NCI-H1417 treated with DMSO at 0.1 percent for 48 hours (cell line): Measurements from ENCODE around the gene B4GALT5.
"Not testable (repeated sequence)": the region's sequence is repeated elsewhere in the genome, so short reads cannot be mapped to it uniquely, and the experiment has no call there.

Experiments used
- DNase-seq: peaks from one replicate; lab custom pipeline; 2025; lab: John Stamatoyannopoulos, UW

The B4GALT5 gene

GRCh38 chr20:49729780-49730179, 16.1 kb upstream of the B4GALT5 start:
- no peak for DNase-seq

GRCh38 chr20:49727894-49728885, 14.5 kb upstream of the B4GALT5 start:
- DNase-seq, result no peak

- no peak for DNase-seq
Observed at GRCh38 chr20:49727478-49727877, 13.8 kb upstream of the B4GALT5 start.

- no peak for DNase-seq
Observed at GRCh38 chr20:49725694-49726093, 12.0 kb upstream of the B4GALT5 start.

- not testable (repeated sequence) for DNase-seq
Observed at GRCh38 chr20:49725224-49725606, 11.5 kb upstream of the B4GALT5 start.

- no peak for DNase-seq
Observed at GRCh38 chr20:49724408-49725223, 10.9 kb upstream of the B4GALT5 start.

- not testable (repeated sequence) for DNase-seq
Observed at GRCh38 chr20:49723758-49724157, 10.1 kb upstream of the B4GALT5 start.

- not testable (repeated sequence) for DNase-seq
Observed at GRCh38 chr20:49721326-49721725, 7.6 kb upstream of the B4GALT5 start.

- no peak for DNase-seq
Observed at GRCh38 chr20:49715466-49715865, 1.8 kb upstream of the B4GALT5 start.

GRCh38 chr20:49712996-49713752, 504 bp downstream of the B4GALT5 start:
- no peak for DNase-seq

- no peak for DNase-seq
Observed at GRCh38 chr20:49712646-49712995, 1.1 kb downstream of the B4GALT5 start.

GRCh38 chr20:49712118-49712517, 1.6 kb downstream of the B4GALT5 start:
- no peak for DNase-seq

- no peak for DNase-seq
Observed at GRCh38 chr20:49711667-49711987, 2.1 kb downstream of the B4GALT5 start.

- DNase-seq, result no peak
Observed at GRCh38 chr20:49710971-49711666, 2.6 kb downstream of the B4GALT5 start.

- no peak for DNase-seq
Observed at GRCh38 chr20:49707118-49707517, 6.6 kb downstream of the B4GALT5 start.

GRCh38 chr20:49706630-49707091, 7.0 kb downstream of the B4GALT5 start:
- no peak for DNase-seq

GRCh38 chr20:49705893-49706292, 7.8 kb downstream of the B4GALT5 start:
- not testable (repeated sequence) for DNase-seq

GRCh38 chr20:49705358-49705757, 8.3 kb downstream of the B4GALT5 start:
- no peak for DNase-seq

- no peak for DNase-seq
Observed at GRCh38 chr20:49704932-49705336, 8.7 kb downstream of the B4GALT5 start.

GRCh38 chr20:49701916-49702315, 11.8 kb downstream of the B4GALT5 start:
- DNase-seq, result no peak

- DNase-seq, result no peak
Observed at GRCh38 chr20:49701241-49701790, 12.4 kb downstream of the B4GALT5 start.
